ENCODE measurements around the gene RPTOR.

Gene RPTOR

DNA sequence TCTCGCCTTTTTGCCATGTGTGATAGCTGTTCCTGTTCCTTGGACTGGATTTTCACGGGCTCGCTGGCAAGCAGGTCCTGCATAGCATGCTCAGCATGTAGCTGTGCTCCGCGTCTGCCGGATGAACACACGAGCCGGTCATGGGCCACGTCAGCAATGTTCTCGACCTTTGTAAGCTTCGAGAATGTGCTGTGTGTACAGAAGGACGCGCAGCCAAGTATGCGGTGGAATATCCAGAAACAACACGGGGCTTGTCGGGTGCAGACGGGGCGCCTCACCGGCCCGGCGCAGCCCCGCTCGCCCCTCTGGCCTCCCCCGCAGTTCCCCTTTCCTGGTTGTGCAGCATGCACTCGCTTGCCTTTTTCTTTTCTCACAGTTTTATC lies 42.2 kb downstream of the RPTOR start:
- no peak for DNase-seq (ENCODE audit: low read depth in 2 of 2)

DNA sequence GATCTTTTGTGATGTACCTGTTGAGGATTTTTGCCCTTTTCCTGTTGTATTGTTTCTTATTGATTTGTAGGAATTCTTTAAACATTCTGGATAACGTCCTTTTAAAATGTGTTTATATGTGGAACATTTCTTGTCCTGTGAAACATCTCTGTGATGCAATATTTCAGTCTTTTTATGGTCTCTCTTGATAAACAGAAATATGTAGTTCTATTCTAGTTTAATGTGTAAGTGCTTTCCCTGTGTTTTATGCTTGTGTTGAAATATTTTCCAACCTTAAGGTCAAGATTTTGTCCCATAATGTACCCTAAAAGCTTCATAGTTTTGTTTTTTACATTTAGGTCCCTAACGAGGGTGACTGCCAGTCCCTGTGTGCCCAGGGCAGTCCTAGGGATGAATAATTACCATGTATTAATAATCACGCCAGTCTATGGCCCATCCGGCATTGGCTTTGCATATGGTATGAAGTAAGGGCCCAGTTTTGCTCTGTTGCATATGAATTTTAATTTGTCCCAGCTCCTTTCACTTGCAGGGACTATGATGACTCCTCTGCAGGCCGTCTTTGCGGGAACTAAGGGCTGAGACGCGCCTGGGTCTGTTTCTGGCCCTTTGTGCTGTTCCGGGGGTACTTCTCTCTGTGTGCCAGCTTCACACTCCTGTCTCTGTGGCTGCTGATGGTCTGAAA lies 44.2 kb downstream of the RPTOR start:
- no peak for DNase-seq (ENCODE audit: low read depth in 2 of 2)

DNA sequence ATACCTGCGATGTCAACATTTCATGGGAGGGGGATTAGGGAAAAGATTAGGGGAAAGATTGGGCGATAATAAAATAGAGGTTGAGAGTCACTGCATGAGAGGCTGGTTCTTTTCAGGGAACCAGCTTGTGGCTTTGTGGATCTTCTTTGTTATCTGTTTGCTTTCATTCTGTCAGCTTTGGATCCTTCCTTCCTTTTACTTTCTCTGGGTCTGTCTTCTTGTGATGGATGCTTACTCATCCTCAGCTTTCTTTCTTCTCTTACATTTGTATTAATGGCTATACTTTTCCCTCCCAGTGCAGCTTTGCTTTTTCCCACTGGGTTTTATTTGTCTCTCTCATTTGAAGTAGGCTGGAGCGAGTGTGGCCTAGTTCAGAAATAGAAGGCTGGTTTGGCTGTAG lies 47.1 kb downstream of the RPTOR start:
- no peak for DNase-seq (ENCODE audit: low read depth in 2 of 2)

DNA sequence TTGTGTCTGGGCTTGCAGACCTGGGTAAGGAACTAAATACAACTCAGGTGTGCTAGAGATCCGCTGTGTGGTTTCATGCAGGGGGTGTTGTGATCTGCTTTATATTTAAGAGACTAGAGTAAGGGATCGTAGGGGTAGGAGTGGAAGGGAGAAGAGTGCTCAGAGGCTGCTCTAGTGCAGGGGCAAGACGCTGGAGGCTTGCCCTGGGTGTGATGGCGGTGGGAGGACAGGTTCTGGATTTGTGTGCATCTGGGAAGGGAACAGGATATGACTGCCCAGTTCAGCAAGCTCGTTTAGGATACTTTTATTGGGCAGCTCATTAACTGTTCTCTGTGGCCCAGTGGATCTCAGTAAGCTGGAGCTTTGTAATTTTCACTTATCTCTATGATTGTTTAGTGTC lies 47.6 kb downstream of the RPTOR start:
- DNase-seq (ENCODE audit: low read depth in 2 of 2), result no peak

DNA sequence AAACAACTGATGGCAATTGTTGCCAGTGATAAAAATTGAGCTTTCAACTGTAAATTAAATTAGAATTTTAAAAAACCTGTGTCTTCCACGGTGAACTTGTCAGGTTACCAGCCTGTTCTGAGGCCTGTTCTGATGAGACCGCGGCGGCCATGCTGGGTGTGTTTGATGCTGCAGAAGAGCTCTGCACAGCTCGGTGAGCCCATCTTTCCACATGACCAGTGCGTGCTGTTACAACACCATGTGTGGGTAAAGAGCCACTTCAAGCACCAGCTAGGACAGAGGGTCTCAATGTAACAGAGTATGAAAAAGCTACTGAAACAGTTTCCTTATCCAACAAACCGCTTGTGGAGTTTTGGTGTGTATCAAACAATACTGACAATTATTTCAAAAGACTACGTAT lies 48.5 kb downstream of the RPTOR start:
- DNase-seq (ENCODE audit: low read depth in 2 of 2), result no peak

DNA sequence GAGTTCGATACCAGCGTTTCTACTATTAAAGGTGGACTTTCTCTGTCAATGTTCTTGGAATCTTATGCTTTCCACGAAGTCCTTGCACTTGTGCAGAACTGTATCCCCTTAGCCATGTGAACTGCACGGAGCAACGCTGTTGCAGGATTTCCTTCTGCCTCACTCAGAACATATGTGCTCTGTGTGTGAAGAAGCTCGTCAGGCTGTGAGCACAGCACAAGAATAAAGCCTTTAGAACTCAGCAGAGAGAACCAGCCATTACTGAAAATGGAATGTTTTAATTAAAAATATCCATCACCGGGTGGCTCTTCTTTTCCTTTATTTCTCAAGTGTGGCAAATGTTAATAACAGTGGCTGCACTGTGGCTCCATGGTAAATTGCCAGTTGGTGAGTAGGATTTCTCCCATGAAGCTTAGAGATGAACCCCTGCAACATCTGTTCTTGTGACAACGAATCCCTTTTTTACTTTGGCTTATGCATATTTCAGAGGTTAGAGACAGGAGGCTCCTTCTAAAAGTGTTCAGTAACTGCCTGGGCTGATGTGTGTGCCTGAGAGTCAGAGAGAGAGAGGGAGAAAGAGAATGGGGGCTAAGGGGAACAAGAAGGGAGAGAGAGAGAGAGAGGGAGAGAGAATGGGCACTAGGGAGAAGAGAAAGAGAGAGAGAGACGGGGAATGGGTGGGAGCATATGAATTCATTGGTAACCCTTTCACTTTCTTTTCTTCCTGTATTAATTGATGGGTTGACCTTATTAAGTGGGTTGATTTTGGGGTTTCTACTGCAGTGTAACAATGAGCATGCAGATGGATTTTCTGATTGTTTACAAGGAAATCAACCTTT lies 50.0 kb downstream of the RPTOR start:
- DNase-seq (ENCODE audit: low read depth in 2 of 2), result no peak

DNA sequence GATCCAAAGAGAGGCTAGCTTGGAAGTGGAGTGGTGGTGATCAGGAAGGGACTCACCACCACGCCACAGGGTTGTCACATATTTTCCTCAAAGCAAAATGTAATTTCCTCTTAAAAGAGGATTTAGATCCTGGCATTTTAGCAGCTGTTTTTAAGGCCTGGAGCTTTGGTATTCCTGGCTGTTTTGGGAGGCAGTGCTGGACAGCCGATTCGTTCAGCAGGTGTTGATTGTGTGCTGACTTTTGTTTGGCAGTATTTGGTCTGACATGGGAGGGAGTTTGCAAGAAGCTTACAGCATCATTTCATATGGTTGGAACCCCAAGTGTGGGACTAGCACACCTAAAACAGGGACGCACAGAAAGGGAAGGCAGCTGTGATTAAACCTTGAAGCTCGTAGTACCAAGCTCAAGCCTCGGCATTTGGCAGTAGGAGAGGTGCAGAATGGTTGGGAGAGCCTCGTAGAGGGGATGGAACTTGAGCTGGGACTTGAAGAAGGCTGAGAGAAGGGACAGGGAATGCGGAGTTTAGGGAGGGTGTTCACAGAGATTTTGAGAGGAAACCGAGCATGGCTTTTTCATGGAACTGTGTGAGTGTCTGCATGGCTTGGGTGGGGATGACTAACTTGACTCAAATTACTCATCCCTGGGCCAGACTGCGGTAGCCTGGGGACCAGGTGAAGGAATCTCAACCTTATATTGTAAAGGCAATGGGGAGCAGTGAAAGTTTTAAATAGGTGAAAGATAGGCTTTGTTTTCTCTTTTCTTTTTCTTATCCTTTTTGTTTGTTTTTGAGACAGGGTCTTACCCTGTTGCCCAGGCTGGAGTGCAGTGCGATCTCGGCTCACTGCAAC lies 52.3 kb downstream of the RPTOR start:
- no peak for DNase-seq (ENCODE audit: low read depth in 2 of 2)

DNA sequence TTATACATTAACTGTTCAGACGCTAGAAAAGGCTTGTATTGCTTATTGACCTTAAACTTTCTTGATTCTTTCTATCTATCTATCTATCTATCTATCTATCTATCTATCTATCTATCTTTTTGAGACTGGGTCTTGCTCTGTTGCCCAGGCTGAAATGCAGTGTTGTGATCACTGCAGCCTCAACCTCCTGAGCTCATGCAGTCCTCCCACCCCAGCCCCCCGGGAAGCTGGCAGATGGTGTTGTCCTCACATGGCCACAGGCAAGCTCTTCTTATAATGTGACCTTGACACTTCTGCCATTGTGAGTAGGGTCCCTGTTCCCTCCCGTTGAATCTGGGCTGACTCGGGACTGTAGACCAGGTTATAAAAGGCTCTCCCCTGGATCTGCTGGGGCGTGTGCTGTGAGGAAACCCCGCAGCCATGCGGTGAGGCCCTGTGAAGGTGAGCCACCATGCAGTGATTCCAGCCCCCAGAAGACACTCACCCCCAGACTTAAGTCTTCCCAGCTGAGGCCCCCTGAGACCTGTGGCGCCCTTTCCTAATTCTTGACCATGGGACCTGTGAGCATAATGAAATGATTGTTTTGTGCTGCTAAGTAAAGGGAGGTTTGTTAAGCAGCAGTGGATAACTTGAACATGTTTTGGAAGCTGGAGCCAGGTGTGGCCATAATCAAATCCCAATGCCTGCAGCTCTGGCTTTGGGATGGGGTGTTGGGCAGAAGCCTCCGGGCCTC lies 54.3 kb downstream of the RPTOR start:
- DNase-seq (ENCODE audit: low read depth in 2 of 2), result no peak

DNA sequence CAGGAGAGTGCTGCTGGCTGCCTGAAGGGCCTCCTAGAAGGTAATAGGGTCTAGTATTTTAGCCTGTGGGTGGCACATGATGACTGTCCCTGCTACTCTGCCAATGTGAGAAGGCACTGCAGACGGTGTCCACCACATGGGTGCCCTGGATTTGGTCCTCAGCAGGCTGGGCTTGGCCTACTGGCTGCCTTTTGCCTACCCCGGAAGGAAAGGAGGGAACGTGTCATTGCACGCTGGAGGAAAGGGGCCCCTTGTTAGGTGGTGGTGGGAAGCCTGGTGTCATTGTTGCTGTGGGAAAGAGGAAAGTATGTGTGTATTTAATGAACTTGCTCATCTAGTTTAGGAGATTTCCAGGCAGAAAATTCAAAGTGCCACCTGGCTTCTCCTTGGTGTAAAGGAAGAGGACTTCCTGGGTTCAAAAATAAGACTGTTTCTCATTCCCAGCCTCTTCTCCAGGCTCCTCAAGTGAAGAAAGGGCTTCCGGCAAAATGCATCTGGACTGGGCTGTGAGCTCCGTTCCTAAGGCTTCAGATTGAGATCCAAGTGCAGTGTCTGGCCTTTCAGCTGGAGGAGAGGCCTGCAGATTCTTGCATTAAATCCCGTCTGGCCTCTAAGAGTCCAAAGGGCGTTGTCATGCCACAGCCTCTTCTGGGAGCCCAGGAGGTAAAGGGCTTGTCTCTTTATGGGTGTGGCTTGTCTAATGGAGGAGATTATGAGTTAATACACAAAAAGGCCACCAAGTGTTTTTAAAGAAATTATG lies 55.1 kb downstream of the RPTOR start:
- no peak for DNase-seq (ENCODE audit: low read depth in 2 of 2)

DNA sequence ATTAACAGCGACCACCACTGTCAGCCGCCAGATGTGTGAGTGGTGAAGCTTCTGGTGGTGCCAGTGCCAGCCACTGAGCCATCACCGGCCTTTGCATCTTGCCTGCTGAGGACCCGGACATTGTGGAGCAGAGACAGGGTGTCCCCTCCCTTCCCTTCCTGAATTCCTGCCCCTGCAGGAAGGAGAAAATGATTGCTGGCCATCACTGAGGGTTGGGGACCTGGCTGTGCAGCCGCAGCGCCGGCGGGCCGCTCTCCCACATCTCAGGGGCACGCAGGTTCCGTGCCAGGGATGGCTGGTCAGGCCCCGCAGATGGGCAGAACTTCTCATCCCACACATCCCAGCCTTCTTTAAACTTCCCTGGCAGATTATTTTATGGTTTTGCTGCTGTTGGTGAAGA lies 56.5 kb downstream of the RPTOR start:
- DNase-seq (ENCODE audit: low read depth in 2 of 2), result no peak

DNA sequence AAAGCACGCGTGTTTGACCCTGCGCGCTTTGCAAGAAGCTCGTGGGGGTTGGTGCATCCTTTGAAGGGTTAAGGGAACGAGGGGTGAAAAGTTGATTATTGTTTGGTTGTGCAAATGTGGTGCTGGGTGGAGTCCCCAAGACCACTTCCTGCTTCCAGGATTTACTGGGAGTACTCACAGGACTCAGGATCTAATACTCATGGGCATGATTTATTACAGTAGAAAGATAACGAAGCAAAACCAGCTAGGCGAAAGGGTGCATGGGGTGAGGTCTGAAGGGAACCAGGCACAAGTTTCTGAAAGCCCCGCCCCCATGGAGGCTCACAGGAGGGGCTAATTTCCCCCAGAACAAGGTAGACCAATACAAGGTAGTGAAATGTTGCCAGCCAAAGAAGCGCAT lies 58.8 kb downstream of the RPTOR start:
- DNase-seq (ENCODE audit: low read depth in 2 of 2), result no peak

DNA sequence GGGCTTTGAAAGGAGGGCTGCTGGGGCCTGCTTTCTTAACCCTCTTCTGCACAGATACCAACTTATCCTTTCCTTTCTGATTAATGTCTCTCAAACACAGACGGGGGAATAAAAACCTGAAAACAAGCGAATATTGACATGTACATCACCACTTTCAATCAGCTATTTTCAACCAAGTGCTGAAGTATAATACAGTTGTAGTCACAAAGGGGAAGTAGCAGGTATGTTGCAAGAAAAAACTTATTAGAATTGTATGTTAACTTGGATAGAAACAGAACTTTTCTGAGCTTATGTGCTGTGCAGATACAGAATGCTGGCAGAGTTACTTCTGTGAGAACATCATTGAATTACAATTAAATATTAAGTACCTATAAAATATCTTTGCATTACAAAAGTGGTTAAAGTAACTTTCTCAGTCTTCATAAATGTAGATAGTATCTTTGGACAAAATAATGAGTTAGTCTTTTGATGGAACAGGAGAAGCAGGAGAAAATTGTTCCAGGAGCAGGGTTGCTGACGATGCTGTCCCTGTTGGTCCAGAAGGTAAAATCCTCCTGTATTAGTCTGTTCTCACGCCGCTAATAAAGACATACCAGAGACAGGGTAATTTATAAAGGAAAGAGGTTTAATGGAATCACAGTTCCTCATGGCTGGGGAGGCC lies 59.5 kb downstream of the RPTOR start:
- no peak for DNase-seq (ENCODE audit: low read depth in 2 of 2)

DNA sequence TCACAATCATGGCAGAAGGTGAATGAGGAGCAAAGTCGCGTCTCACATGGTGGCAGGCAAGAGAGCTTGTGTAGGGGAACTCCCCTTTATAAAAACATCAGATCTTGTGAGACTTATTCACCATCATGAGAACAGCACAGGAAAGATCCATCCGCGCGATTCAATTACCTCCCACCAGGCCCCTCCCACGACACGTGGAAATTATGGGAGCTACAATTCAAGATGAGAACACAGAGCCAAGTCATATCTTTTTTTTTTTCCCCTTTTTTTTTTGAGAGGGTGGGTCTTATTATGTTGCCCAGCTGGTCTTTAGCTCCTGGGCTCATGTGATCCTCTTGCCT lies 60.0 kb downstream of the RPTOR start:
- DNase-seq (ENCODE audit: low read depth in 2 of 2), result no peak

DNA sequence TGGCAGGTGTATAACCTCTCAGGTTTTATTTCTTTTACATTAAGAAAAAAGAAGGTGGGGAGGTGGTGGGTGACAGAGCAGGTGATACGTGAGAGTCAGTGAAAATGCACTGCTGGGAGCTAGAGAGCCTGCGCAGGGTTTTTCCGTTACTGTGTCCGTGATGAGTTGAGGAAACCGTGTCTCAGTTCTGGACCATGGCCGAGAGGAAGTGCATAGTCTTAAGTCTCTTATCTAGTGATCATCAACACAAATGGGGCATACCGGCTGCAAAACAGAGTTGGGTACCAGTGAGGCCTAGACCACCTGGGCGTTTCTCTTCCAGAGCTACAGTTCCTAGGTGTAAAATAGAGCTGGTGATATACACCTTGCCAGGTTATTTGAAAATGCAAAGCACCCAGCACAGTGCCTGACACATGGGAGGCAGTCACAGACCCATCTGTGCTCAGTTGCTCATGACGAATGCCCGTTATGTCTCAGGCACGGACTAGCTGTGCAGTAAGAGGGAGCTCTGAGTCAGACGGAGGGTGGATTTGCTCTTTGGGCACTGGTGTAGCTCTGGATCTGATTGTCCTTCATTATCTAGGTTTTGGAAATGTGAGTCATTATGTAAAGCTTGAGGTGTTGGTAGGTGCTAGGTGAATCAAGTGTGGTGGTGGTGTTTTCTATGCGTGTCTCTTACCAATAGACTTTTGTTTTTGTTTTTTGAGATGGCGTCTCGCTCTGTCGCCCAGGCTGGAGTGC lies 60.9 kb downstream of the RPTOR start:
- DNase-seq (ENCODE audit: low read depth in 2 of 2), result peak; percentile 44 to 78

DNA sequence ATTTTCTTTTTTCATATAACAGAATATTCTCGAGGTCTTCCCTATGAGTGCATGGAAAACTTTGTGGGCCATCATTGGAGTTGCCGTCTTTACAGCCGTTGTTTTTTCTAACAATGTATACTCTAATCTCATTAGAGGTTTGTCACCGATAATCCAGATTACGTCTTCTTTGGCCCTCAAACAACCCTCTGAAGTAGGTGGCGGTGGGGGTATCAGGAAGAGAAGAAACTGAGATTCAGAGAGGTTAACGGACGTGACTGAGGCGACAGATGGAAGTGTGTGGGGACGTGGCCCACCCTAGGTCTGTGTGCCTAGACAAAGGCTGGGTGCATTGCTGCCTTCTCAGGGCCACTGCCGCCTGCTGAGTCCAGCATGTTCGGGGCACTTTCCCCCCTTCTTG lies 63.7 kb downstream of the RPTOR start:
- no peak for DNase-seq (ENCODE audit: low read depth in 2 of 2)

DNA sequence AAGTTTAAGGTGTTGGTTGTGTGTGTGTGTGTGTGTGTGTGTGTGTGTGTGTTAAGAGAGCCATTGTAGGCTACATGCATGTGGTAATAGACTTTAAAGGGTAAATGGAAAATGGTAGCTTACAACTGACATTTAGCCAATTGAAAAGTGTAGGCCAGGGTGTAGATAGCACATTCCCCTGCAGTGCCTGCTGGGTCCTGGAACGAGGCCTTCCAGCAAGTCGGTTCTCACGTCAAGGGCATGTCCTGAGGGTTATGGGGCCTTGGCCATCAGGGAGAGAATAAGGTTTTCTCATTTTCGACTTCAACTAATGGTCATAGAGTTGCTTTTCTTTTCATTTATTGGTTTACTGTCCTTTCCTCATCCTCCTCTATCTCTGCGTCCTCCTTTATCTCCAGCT lies 65.1 kb downstream of the RPTOR start:
- no peak for DNase-seq (ENCODE audit: low read depth in 2 of 2)

DNA sequence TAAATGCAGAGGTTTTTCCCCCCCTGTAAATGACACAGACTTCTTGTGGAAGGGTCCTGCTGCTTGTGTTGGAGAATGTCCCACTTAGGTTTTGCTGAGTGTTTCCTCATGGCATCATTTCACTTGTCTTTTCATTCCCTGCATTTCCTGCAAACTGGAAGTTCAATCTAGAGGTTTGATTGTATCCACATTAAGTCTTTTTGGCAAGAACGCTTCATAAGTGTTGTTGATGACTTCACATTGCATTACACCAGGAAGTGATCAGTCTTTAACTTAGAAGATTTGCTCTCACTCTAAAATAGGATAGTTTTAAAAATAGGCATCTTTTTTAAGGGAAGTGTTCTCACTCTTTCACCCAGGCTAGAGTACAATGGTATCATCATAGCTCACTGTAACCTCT lies 67.2 kb downstream of the RPTOR start:
- DNase-seq (ENCODE audit: low read depth in 2 of 2), result no peak

DNA sequence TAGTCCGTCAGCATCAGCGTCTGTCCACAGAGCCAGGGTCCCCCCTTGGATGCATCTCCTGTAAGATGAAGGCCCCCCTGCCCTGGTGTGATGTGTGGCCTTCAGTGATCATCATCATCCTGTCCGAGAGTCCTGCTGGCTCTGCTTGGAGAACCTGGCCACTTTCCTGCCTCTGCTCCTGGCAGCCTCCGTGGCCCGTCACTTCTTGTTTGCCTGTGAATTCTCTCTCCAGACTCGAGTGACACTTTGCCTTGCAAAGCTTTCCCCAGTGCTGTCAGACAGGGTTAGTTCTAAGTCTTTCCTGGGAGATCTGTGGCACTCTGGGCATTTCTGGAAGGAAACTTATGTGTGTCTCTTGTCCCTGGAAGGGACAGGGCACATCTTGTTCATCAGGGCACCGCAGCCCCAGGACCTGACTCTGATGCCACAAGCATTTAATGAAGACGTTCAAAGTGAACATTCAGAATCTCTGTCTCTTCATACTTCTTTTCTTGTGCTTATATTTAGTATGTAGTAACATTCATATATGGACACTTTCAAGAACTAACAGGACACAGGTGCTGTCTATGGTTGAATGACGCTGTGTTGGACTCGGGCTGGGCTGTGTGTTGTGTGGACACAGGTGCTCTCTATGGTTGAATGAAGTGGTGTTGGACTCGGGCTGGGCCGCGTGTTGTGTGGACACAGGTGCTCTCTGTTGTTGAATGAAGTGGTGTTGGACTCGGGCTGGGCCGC lies 68.5 kb downstream of the RPTOR start:
- DNase-seq (ENCODE audit: low read depth in 2 of 2), result no peak

DNA sequence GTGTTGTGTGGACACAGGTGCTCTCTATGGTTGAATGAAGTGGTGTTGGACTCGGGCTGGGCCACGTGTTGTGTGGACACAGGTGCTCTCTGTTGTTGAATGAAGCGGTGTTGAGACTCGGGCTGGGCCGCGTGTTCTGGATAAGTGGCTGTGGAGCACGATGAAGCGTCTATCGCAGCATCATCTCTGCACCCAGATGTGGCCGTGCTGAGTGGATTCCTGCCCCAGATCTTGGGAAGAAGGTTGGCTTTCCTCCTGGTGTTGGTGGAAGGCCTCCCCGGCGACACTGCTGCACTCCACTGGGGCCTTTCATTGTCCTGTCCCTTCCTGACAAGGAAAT lies 69.1 kb downstream of the RPTOR start:
- DNase-seq (ENCODE audit: low read depth in 2 of 2), result no peak

All from stimulated activated CD8-positive, alpha-beta memory T cell treated with anti-CD3 and anti-CD28 coated beads, Interleukin-15, amount 100 ng/mL, for 48 hours (primary cell).